ENCODE measurements around the gene DNAJC16. TPM values are rescaled to one million over a fixed set of nuclear protein-coding genes. Genes with fewer than 3 reads are reported as not detected.

The DNAJC16 gene
- polyA plus RNA-seq, 1 donor from 2014 or later = 9.9 TPM

DNA sequence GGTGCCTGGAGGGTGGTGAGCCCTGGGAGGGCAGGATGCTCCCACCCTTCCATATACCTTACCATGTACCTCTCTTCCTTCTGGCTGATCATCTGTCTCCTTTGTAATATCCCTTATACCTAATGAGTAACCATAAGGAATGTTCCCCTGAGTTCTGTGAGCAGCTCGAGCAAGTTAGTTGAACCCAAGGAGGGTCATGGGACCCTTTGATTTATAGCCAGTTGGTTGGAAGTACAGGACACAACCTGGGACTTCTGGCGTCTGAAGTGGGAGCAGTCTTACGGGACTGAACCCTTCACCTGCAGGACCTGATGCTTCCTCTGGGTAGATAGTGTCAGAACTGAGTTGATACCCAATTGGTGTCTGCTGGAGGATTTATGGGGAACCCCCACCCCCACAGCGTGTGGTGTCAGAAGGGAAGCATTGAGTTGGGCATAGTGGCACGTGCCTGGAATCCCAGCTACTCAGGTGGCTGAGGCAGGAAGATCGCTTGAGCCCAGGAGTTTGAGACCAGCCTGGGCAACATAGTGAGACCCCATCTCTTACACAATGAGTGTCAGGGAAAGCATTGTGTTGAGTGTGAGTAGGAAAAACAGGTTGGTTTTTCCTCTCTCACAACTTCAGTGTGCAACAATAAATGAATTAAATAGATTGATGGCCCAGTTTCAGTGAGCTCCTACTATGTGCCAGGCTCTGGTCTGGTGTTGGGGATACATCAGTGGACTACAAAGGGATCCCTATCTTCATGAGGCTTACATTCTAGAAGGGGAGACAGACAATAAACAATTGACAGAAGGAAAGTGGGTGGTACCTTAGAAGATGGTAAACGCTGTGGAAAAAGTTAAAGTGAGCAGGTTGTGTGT lies 16.0 kb downstream of the DNAJC16 start:
- H3K27ac Mint-ChIP-seq = peak overlapping the region in 1 of 3 donors; percentile 27
- no peaks in the 10 kb centered on the region for H3K27me3 Mint-ChIP-seq
- H3K36me3 Mint-ChIP-seq = peaks cover 8% of the 10 kb centered on the region

DNA sequence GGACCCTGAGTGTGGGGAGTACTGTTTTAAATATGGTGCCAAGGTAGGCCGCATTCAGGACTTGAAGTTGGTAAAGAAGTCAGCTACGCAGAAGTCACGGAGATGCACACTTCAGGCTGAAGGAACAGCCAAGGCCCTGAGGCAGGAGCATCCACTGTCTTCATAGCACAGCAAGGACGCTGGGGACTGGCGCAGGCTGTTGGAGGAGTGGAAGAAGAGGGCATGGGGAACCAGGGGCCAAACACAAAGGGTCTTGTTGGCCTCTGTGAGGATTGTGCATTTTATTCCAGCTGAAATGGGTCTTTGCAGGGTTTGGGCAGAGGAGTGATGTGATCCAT lies 16.6 kb downstream of the DNAJC16 start:
- peaks cover 11% of the 10 kb centered on the region for H3K36me3 Mint-ChIP-seq
- H3K27me3 Mint-ChIP-seq = no peaks in the 10 kb centered on the region
- no peaks in the 10 kb centered on the region for H3K9me3 Mint-ChIP-seq
- H3K27ac Mint-ChIP-seq = peak overlapping the region in 1 of 3 donors; percentile 24
- H3K4me3 Mint-ChIP-seq = no peak overlapping the region
- peaks cover 0 to 3% (median 2%) of the 10 kb centered on the region in 3 donors for H3K4me1 Mint-ChIP-seq

More for the DNA sequence above, 16.0 kb downstream of the DNAJC16 start:
- Mint-ChIP-seq H3K4me3 (no peak overlapping the region), H3K4me1 (peaks cover 0 to 4% (median 2%) of the 10 kb centered on the region in 3 donors), H3K9me3 (no peaks in the 10 kb centered on the region)

DNA sequence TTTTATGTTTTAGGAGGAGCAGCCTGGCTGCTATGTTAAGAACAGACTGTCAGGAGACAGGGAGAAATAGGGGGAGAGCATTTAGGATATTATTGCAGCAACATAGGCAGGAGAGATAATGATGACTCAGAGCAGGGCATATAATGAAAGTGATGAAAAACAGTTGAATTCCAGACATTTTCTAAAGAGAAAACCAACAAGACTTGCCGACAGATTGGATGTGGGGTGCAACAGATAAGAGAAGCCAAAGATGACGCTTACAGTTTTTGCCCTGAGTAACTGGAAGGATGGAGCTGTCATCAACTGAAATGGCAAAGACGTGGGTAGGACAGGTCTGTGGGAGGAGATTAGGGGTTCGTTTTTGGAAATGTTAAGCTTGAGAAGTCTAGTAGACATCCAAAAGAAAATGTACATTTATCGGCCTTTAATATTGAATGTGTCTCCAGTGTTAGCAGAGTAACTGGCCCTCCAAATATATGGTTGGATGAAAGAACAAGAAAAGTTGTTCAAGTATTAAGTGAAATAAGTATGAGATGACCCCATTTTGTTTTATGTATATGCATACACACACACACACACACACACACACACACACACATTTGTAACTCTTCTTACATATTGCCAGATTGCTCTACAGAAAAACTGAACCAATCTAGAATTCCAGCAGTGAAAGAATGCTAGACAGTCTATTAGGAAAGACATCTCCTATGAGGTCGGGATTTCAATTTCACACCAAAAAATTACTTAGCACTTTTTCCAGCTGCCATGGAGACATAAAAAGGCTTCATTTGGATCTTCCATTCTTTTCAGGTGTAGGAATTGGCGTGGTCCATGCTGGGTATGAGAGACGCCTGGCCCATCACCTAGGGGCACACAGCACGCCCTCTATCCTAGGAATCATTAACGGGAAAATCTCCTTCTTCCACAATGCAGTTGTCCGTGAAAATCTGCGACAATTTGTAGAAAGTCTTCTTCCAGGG lies 17.2 kb downstream of the DNAJC16 start:
- H3K4me1 Mint-ChIP-seq = peaks cover 0 to 2% (median under 1%) of the 10 kb centered on the region in 3 donors
- no peak overlapping the region for H3K4me3 Mint-ChIP-seq
- no peaks in the 10 kb centered on the region for H3K27me3 Mint-ChIP-seq
- H3K36me3 Mint-ChIP-seq = peaks cover 8% of the 10 kb centered on the region
- peak overlapping the region in 1 of 3 donors; percentile 24 for H3K27ac Mint-ChIP-seq
- no peaks in the 10 kb centered on the region for H3K9me3 Mint-ChIP-seq

DNA sequence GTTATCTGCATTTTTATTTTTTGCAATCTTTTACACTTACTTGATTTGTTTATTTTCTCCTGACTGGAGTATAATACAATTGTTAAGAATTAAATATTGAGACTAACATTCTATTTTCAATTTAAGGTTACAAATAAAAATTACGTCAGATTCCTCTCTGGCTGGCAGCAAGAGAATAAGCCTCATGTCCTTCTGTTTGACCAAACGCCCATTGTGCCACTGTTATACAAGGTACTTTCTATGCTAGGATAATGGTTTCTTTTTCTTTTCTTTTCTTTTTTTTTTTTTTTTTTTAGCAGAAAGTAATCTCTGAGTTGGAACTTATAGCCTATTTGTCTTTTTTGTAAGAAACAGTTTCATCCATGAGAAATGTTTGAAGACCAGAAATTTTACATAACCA lies 20.0 kb downstream of the DNAJC16 start:
- Mint-ChIP-seq H3K36me3 (peaks cover 6% of the 10 kb centered on the region), H3K9me3 (no peaks in the 10 kb centered on the region), H3K4me1 (peaks cover 0 to 7% (median 2%) of the 10 kb centered on the region in 3 donors), H3K27ac (no peak overlapping the region), H3K27me3 (no peaks in the 10 kb centered on the region), H3K4me3 (no peak overlapping the region)

DNA sequence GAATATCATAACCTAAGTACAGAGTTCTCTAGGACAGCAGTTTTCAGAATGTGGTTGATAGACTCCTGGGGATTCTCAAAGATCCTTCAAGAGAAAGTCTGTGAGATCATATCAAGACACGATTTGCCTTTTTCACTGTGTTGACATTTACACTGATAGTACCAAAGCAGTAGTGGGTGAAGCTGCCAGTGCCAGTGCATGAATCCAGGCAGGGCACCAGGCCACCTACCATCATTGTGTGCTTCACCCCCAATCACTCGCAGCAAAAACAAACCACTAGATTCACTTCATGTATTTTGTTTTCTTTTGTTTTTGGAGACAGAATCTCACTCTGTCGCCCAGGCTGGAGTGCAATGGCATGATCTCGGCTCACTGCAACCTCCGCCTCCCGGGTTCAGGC lies 23.9 kb downstream of the DNAJC16 start:
- Mint-ChIP-seq H3K27me3 (no peaks in the 10 kb centered on the region), H3K9me3 (no peaks in the 10 kb centered on the region), H3K27ac (peak overlapping the region in 1 of 3 donors; percentile 13), H3K36me3 (peaks cover 4% of the 10 kb centered on the region), H3K4me1 (peaks cover 0 to 5% (median 2%) of the 10 kb centered on the region in 3 donors), H3K4me3 (no peak overlapping the region)

DNA sequence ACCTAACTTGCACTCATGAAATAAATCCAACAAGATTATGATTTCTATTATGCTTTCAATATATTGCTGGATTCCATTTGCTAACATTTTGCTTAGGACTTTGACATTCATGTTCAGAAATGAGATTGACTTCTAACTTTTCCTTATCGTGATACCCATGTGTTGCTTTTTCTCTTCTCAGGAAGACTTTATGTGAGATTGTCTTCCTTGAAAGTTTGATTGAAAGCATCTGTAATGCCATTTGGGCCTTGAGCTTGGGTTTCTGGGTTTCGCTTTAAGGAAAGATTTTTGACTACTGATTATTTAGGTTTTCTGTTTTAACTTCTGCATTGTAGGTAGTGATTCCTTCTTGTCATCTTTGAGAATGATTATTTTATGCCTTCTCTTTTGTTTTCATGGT lies 30.4 kb downstream of the DNAJC16 start:
- Mint-ChIP-seq H3K27ac (no peak overlapping the region), H3K9me3 (no peaks in the 10 kb centered on the region), H3K27me3 (no peaks in the 10 kb centered on the region), H3K4me3 (no peak overlapping the region), H3K36me3 (peaks cover 6% of the 10 kb centered on the region), H3K4me1 (no peaks in the 10 kb centered on the region)

DNA sequence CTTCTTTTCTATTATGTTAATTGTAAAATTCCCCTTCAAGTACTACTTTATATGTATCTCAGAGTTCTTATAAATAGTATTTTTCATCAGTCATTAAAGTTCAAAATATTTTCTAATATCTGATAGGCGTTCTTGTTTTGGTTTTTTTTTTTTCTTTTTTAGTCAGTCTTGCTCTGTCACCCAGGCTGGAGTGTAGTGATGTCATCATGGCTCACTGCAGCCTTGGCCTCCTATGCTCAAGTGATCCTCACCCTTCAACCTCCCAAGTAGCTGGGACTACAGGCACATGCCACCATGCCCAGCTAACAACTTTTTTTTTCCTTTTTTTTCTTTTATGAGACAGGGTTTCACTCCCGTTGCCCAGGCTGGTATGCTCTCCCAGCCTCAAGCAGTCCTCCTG lies 30.9 kb downstream of the DNAJC16 start:
- no peak overlapping the region for H3K4me3 Mint-ChIP-seq
- H3K9me3 Mint-ChIP-seq = no peaks in the 10 kb centered on the region
- peaks cover 5% of the 10 kb centered on the region for H3K36me3 Mint-ChIP-seq
- H3K27me3 Mint-ChIP-seq = no peaks in the 10 kb centered on the region
- no peaks in the 10 kb centered on the region for H3K4me1 Mint-ChIP-seq
- H3K27ac Mint-ChIP-seq = no peak overlapping the region

DNA sequence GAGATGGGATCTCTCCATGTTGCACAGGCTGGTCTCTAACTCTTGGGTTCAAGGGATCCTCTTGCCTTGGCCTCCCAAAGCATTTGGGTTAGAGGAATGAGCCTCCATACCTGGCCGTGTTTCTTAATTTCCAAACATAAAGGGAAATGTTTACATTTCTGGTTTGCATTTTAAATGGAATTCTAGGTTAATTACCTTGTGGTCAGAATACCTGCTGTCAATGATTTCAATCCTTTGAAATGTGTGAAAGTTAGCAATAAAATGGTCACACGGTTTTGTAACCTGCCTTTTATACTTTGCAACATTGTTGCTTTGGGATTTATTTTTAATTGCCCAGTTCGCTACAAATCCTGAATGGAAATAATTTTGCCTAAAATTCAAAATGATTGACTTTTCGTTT lies 31.9 kb downstream of the DNAJC16 start:
- peaks cover 5% of the 10 kb centered on the region for H3K36me3 Mint-ChIP-seq

DNA sequence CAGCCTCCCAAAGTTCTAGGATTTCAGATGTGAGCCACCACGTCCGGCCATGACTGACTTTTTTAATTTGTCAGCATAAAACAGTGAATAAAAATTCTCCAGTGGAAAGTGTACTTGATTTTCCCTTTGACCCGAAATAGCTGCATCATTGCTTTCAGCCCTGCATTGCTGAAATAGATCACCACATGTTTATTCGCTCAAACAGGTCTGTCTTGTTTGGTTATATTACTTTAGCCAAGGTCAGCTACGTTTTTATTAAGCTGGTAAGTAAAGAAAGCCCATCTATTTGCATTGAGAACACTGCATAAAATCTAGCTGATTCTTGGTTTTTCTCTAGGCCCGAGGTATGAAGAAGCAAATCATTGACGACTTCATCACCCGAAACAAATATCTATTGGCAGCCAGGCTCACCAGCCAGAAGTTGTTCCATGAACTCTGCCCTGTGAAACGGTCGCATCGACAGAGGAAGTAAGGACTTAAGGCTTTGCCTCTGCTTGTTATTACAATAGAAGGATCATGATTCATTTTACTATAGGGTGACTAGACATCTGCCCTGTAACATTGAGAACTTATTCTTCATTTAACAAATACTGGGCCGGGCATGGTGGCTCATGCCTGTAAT lies 32.7 kb downstream of the DNAJC16 start:
- H3K27ac Mint-ChIP-seq = no peak overlapping the region
- H3K36me3 Mint-ChIP-seq = peaks cover 7% of the 10 kb centered on the region
- H3K4me3 Mint-ChIP-seq = no peak overlapping the region
- no peaks in the 10 kb centered on the region for H3K9me3 Mint-ChIP-seq
- peaks cover 2% of the 10 kb centered on the region for H3K27me3 Mint-ChIP-seq
- peaks cover 6 to 10% (median 7%) of the 10 kb centered on the region in 3 donors for H3K4me1 Mint-ChIP-seq

More for the DNA sequence above, 31.9 kb downstream of the DNAJC16 start:
- Mint-ChIP-seq H3K9me3 (no peaks in the 10 kb centered on the region), H3K4me3 (no peak overlapping the region), H3K27me3 (no peaks in the 10 kb centered on the region), H3K27ac (no peak overlapping the region), H3K4me1 (peaks cover 0 to 4% (median 0%) of the 10 kb centered on the region in 3 donors)

DNA sequence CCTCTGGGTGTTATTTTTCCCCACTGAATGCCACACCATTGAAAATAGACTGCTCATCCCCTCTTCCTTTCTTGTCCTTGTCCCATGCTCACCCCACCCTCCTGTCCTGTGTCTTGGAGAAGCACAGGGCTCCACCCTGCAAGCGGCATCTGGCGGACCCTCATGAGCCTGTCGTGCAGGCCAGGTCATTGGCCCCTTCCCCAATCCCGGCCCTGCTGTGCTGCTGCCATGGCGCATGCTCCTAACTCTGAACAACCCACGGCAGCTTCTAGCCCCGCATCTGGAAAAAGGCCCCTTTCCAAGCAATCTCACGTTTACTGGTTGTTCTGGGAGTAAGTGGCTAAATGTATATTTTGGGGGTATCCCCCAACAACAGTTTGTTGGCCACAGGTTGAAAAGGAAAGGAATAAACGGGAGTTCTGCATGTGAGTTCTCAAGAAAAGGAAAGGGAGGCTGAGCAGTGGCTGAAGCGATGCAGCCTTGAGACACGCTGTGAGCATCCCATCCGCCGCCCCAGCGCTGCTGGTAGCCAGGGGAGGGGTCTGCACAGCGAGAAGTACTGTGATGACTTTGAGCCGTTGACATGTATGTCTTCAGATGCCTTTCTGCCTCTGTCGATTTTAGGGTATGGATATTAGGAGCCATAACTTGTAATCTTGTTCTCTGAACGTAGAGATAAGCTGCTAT lies 41.9 kb downstream of the DNAJC16 start:
- Mint-ChIP-seq H3K4me1 (peaks cover 22 to 31% (median 30%) of the 10 kb centered on the region in 3 donors), H3K9me3 (no peaks in the 10 kb centered on the region), H3K27ac (peak overlapping the region in 1 of 3 donors; percentile 35), H3K27me3 (peaks cover 2% of the 10 kb centered on the region), H3K4me3 (no peak overlapping the region), H3K36me3 (peaks cover 11% of the 10 kb centered on the region)

DNA sequence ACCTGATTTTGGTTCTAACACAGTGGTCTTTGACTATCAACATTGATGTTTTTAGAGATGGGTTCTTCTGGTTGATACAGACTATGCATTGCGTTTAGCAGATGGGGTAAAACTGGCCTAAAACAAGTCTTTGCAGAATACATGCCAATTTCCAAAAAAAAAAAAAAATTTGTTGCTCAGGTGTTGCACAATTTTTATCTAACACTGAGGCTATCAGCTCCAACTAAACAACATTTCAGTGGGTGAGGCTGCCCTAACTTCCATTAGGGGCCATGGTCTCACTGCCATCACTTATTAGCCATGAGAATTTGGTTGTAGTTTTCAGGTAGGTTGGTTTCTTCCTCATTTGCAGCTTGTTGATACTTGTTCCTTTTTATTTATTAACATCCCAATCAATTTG lies 44.2 kb downstream of the DNAJC16 start:
- peaks cover 18% of the 10 kb centered on the region for H3K36me3 Mint-ChIP-seq
- peak overlapping the region in 3 of 4 donors; percentile 24 to 88 (median 75) for H3K4me3 Mint-ChIP-seq
- no peaks in the 10 kb centered on the region for H3K9me3 Mint-ChIP-seq
- H3K27me3 Mint-ChIP-seq = no peaks in the 10 kb centered on the region
- peak overlapping the region; percentile 72 to 91 (median 85) for H3K27ac Mint-ChIP-seq
- peaks cover 15 to 28% (median 25%) of the 10 kb centered on the region in 3 donors for H3K4me1 Mint-ChIP-seq

DNA sequence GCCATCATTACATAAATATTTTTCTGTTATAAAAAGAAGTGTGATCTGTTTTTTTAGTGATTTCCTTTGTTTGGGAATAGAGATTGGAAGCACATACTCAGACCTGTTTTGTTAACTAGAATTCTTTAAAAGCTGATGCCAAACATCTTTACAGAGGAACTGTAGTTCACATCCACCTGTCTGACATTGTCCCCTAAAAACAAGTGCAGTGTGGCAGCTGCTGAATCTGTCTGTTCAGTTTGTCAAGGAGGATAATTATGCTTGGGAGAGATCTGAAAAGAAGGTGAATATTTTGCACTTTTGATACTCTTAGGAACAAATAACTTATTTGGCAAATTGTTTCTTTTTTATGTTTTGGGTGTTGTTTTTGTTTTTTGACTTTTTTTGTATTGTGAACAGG lies 44.6 kb downstream of the DNAJC16 start:
- H3K4me1 Mint-ChIP-seq = peaks cover 15 to 26% (median 25%) of the 10 kb centered on the region in 3 donors
- H3K27ac Mint-ChIP-seq = peak overlapping the region; percentile 72 to 91 (median 85)
- H3K36me3 Mint-ChIP-seq = peaks cover 18% of the 10 kb centered on the region
- peak overlapping the region in 3 of 4 donors; percentile 24 to 88 (median 75) for H3K4me3 Mint-ChIP-seq
- no peaks in the 10 kb centered on the region for H3K9me3 Mint-ChIP-seq
- H3K27me3 Mint-ChIP-seq = no peaks in the 10 kb centered on the region

DNA sequence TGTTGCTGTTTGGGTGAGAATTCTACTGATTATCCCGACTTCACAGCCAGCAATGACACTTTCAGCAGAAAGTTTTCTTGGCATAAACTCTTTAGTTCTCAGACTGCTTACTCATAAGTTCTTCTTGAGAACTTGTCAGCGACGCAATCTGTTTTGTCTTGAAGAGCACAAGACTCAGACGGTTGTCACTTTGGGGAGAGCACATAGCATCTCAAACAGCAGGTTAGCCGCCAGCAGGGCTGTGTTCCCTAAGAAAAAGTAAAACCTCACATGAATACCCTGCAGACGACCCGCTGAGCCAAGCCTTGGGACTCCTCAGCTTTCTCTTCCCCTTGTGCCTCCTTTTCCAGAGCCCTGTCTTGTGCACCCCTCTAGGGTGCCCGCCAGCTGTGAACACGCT lies 46.8 kb downstream of the DNAJC16 start:
- no peaks in the 10 kb centered on the region for H3K9me3 Mint-ChIP-seq
- peaks cover 23 to 33% (median 32%) of the 10 kb centered on the region in 3 donors for H3K4me1 Mint-ChIP-seq
- peak overlapping the region; percentile 11 to 72 (median 39) for H3K27ac Mint-ChIP-seq
- H3K4me3 Mint-ChIP-seq = peak overlapping the region in 2 of 4 donors; percentile 66
- peaks cover 14% of the 10 kb centered on the region for H3K36me3 Mint-ChIP-seq
- no peaks in the 10 kb centered on the region for H3K27me3 Mint-ChIP-seq

DNA sequence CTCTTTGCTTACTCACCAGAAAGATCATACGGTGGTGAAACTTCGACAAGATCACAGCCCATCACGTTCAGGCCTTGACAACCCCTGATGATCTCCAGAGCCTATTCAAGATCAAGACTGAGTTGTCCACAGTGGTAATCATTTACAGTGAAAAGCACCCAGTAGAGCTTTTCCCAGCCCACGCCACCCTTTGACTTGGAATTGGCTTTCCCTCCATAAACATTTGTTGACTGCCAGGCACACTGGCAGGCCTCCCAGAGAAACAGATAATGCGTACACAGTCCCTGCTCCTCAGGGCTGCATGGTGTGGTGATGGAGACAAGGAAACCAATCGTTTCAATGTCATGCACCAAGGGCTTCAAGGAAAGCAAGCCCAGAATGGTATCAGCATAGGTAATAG lies 48.1 kb downstream of the DNAJC16 start:
- Mint-ChIP-seq H3K27me3 (no peaks in the 10 kb centered on the region), H3K9me3 (no peaks in the 10 kb centered on the region), H3K4me3 (no peak overlapping the region), H3K27ac (peak overlapping the region in 1 of 3 donors; percentile 43), H3K4me1 (peaks cover 35 to 44% (median 43%) of the 10 kb centered on the region in 3 donors), H3K36me3 (peaks cover 10% of the 10 kb centered on the region)
